ENCODE data around the gene CLEC4E. TPM values are rescaled to one million over a fixed set of nuclear protein-coding genes. Genes with fewer than 3 reads are reported as not detected.
"Not testable (repeated sequence)": the region's sequence is repeated elsewhere in the genome, so short reads cannot be mapped to it uniquely, and the experiment has no call there.

CLEC4E gene
- total and polyA plus RNA-seq, 9 donors, result 0.09 to 0.33 (median 0.28) TPM; not detected in 4

GRCh38 chr12:8508223-8508622 is 32.5 kb downstream of the CLEC4E start:
- H3K9me3 ChIP-seq (replicated peaks; ENCODE audit: control insufficient read depth, low read depth, low read length), result no peaks in the 10 kb centered on the region
- no peaks in the 10 kb centered on the region for H3K4me1 ChIP-seq (ENCODE audit: control insufficient read depth, insufficient read depth, low read length)
- 76% methylated on average over 2 of the region's 3 CpGs for WGBS (ENCODE audit: insufficient coverage)
- no peaks in the 10 kb centered on the region for H3K27me3 ChIP-seq (ENCODE audit: control insufficient read depth, insufficient read depth, low read length)
- H3K27ac ChIP-seq (ENCODE audit: low read length), result no peak overlapping the region
- DNase-seq, result no peak
- no peaks in the 10 kb centered on the region for H3K36me3 ChIP-seq (ENCODE audit: control insufficient read depth, insufficient read depth, low read length)
- no peak overlapping the region for H3K4me3 ChIP-seq (ENCODE audit: low read length)

GRCh38 chr12:8507596-8507995 is 33.1 kb downstream of the CLEC4E start:
- Histone ChIP-seq H3K36me3 (ENCODE audit: control insufficient read depth, insufficient read depth, low read length) (no peaks in the 10 kb centered on the region), H3K9me3 (replicated peaks; ENCODE audit: control insufficient read depth, low read depth, low read length) (no peaks in the 10 kb centered on the region), H3K4me1 (ENCODE audit: control insufficient read depth, insufficient read depth, low read length) (no peaks in the 10 kb centered on the region), H3K27me3 (ENCODE audit: control insufficient read depth, insufficient read depth, low read length) (no peaks in the 10 kb centered on the region), H3K27ac (ENCODE audit: low read length) (no peak overlapping the region), H3K4me3 (ENCODE audit: low read length) (no peak overlapping the region)
- 65% methylated on average over 2 of the region's 3 CpGs for WGBS (ENCODE audit: insufficient coverage)
- no peak for DNase-seq

GRCh38 chr12:8504351-8504750 is 36.4 kb downstream of the CLEC4E start:
- Histone ChIP-seq H3K9me3 (replicated peaks; ENCODE audit: control insufficient read depth, low read depth, low read length) (no peaks in the 10 kb centered on the region), H3K36me3 (ENCODE audit: control insufficient read depth, insufficient read depth, low read length) (no peaks in the 10 kb centered on the region), H3K4me1 (ENCODE audit: control insufficient read depth, insufficient read depth, low read length) (no peaks in the 10 kb centered on the region), H3K4me3 (ENCODE audit: low read length) (no peak overlapping the region), H3K27ac (ENCODE audit: low read length) (no peak overlapping the region), H3K27me3 (ENCODE audit: control insufficient read depth, insufficient read depth, low read length) (no peaks in the 10 kb centered on the region)
- no CpG with 5 or more reads among the region's 1 CpG for WGBS (ENCODE audit: insufficient coverage)
- DNase-seq, result no peak

- H3K4me3 ChIP-seq (ENCODE audit: low read length), result no peak overlapping the region
- no peaks in the 10 kb centered on the region for H3K4me1 ChIP-seq (ENCODE audit: control insufficient read depth, insufficient read depth, low read length)
- H3K36me3 ChIP-seq (ENCODE audit: control insufficient read depth, insufficient read depth, low read length), result no peaks in the 10 kb centered on the region
- WGBS (ENCODE audit: insufficient coverage), result no CpG with 5 or more reads among the region's 3 CpGs
- no peaks in the 10 kb centered on the region for H3K27me3 ChIP-seq (ENCODE audit: control insufficient read depth, insufficient read depth, low read length)
- DNase-seq, result no peak
- no peaks in the 10 kb centered on the region for H3K9me3 ChIP-seq (replicated peaks; ENCODE audit: control insufficient read depth, low read depth, low read length)
- H3K27ac ChIP-seq (ENCODE audit: low read length), result no peak overlapping the region
These were observed 39.0 kb downstream of the CLEC4E start for GRCh38 chr12:8501720-8502119.

GRCh38 chr12:8499616-8500015 is 41.1 kb downstream of the CLEC4E start:
- DNase-seq, result no peak
- Histone ChIP-seq H3K27me3 (ENCODE audit: control insufficient read depth, insufficient read depth, low read length) (no peaks in the 10 kb centered on the region), H3K9me3 (replicated peaks; ENCODE audit: control insufficient read depth, low read depth, low read length) (no peaks in the 10 kb centered on the region), H3K27ac (ENCODE audit: low read length) (no peak overlapping the region), H3K4me1 (ENCODE audit: control insufficient read depth, insufficient read depth, low read length) (no peaks in the 10 kb centered on the region), H3K36me3 (ENCODE audit: control insufficient read depth, insufficient read depth, low read length) (no peaks in the 10 kb centered on the region), H3K4me3 (ENCODE audit: low read length) (no peak overlapping the region)
- WGBS (ENCODE audit: insufficient coverage), result 60% methylated on average over 1 of the region's 4 CpGs

- H3K27me3 ChIP-seq (ENCODE audit: control insufficient read depth, insufficient read depth, low read length); H3K27ac ChIP-seq (ENCODE audit: low read length); H3K4me1 ChIP-seq (ENCODE audit: control insufficient read depth, insufficient read depth, low read length); H3K4me3 ChIP-seq (ENCODE audit: low read length); H3K36me3 ChIP-seq (ENCODE audit: control insufficient read depth, insufficient read depth, low read length); H3K9me3 ChIP-seq (replicated peaks; ENCODE audit: control insufficient read depth, low read depth, low read length); DNase-seq: not testable (repeated sequence)
- WGBS (ENCODE audit: insufficient coverage), result no CpG with 5 or more reads among the region's 7 CpGs
These were observed 44.6 kb downstream of the CLEC4E start for GRCh38 chr12:8496074-8496473.

GRCh38 chr12:8495671-8496070 is 45.0 kb downstream of the CLEC4E start:
- H3K36me3 ChIP-seq (ENCODE audit: control insufficient read depth, insufficient read depth, low read length); H3K4me3 ChIP-seq (ENCODE audit: low read length); H3K9me3 ChIP-seq (replicated peaks; ENCODE audit: control insufficient read depth, low read depth, low read length); H3K4me1 ChIP-seq (ENCODE audit: control insufficient read depth, insufficient read depth, low read length); DNase-seq; H3K27me3 ChIP-seq (ENCODE audit: control insufficient read depth, insufficient read depth, low read length); H3K27ac ChIP-seq (ENCODE audit: low read length): not testable (repeated sequence)
- 81% methylated on average over 4 of the region's 4 CpGs for WGBS (ENCODE audit: insufficient coverage)

- Histone ChIP-seq H3K36me3 (ENCODE audit: control insufficient read depth, insufficient read depth, low read length) (no peaks in the 10 kb centered on the region), H3K27me3 (ENCODE audit: control insufficient read depth, insufficient read depth, low read length) (no peaks in the 10 kb centered on the region), H3K4me1 (ENCODE audit: control insufficient read depth, insufficient read depth, low read length) (no peaks in the 10 kb centered on the region), H3K9me3 (replicated peaks; ENCODE audit: control insufficient read depth, low read depth, low read length) (no peaks in the 10 kb centered on the region), H3K4me3 (ENCODE audit: low read length) (no peak overlapping the region), H3K27ac (ENCODE audit: low read length) (no peak overlapping the region)
- WGBS (ENCODE audit: insufficient coverage), result no CpG with 5 or more reads among the region's 2 CpGs
- peak; percentile 73 for DNase-seq
These were observed 47.6 kb downstream of the CLEC4E start for GRCh38 chr12:8493084-8493483.

- H3K4me3 ChIP-seq (ENCODE audit: low read length), result no peak overlapping the region
- no peaks in the 10 kb centered on the region for H3K4me1 ChIP-seq (ENCODE audit: control insufficient read depth, insufficient read depth, low read length)
- H3K9me3 ChIP-seq (replicated peaks; ENCODE audit: control insufficient read depth, low read depth, low read length), result no peaks in the 10 kb centered on the region
- WGBS (ENCODE audit: insufficient coverage), result 73% methylated on average over 1 of the region's 5 CpGs
- H3K27me3 ChIP-seq (ENCODE audit: control insufficient read depth, insufficient read depth, low read length), result no peaks in the 10 kb centered on the region
- DNase-seq, result peak; percentile 33
- H3K36me3 ChIP-seq (ENCODE audit: control insufficient read depth, insufficient read depth, low read length), result no peaks in the 10 kb centered on the region
- H3K27ac ChIP-seq (ENCODE audit: low read length), result no peak overlapping the region
These were observed 48.8 kb downstream of the CLEC4E start for GRCh38 chr12:8491646-8492530.

Data from muscle of leg (tissue), 11 donors.